Mesothelial cell of epicardium (in vitro differentiated cells): ENCODE results near the gene ZMIZ2. TPM values are rescaled to one million over a fixed set of nuclear protein-coding genes. Genes with fewer than 3 reads are reported as not detected.
"Not testable (repeated sequence)": the region's sequence is repeated elsewhere in the genome, so short reads cannot be mapped to it uniquely, and the experiment has no call there.

ENCODE experiments used
- DNase-seq, 2 experiments: peaks; one replicate each; pipeline ENCODE4 v3.0.0; 2021; ENCODE audit warnings: low spot score in 2 of 2; ENCODE audit not compliant: unreplicated experiment in 2 of 2
- H3K27ac Mint-ChIP-seq: 2 replicates; pipeline ENCODE4 v1.8.0; 2021; ENCODE audit warnings: mixed read lengths
- H3K27me3 Mint-ChIP-seq: 2 replicates; pipeline ENCODE4 v1.8.0; 2021; ENCODE audit warnings: low read depth, mixed read lengths
- H3K36me3 Mint-ChIP-seq: 2 replicates; pipeline ENCODE4 v1.8.0; 2021; ENCODE audit warnings: mixed read lengths
- H3K4me1 Mint-ChIP-seq: 2 replicates; pipeline ENCODE4 v1.8.0; 2021; ENCODE audit warnings: mixed read lengths
- H3K4me3 Mint-ChIP-seq: 2 replicates; pipeline ENCODE4 v1.8.0; 2021; ENCODE audit warnings: mild to moderate bottlenecking, moderate library complexity, mixed read lengths
- H3K9me3 Mint-ChIP-seq: 2 replicates; pipeline ENCODE4 v1.8.0; 2021; ENCODE audit warnings: mixed read lengths
- CTCF ChIP-seq: fragments of 200-600 bp; sonication (generic); IDR thresholded peaks from one replicate; pipeline ENCODE4 v1.5.0; 2021; ENCODE audit warnings: antibody characterized with exemption; ENCODE audit not compliant: unreplicated experiment
- total RNA-seq: library from RNA; stranded (reverse); gene quantifications from 3 replicates; pipeline ENCODE4 v1.2.1, GENCODE V29; 2021

The ZMIZ2 gene
- total RNA-seq, 1 donor from 2014 or later, result 164 TPM

GRCh38 chr7:44776211-44776610 is 27.6 kb downstream of the ZMIZ2 start:
- TF ChIP-seq CTCF, result no peak
- Mint-ChIP-seq H3K4me3 (no peak overlapping the region), H3K36me3 (no peaks in the 10 kb centered on the region), H3K27ac (no peak overlapping the region), H3K4me1 (peaks cover 2% of the 10 kb centered on the region), H3K27me3 (no peaks in the 10 kb centered on the region), H3K9me3 (no peaks in the 10 kb centered on the region)
- DNase-seq, result no peak

- Mint-ChIP-seq H3K9me3 (peaks cover 5% of the 10 kb centered on the region), H3K27me3 (no peaks in the 10 kb centered on the region), H3K4me1 (no peaks in the 10 kb centered on the region), H3K36me3 (no peaks in the 10 kb centered on the region), H3K4me3 (no peak overlapping the region), H3K27ac (no peak overlapping the region)
- no peak for DNase-seq
- TF ChIP-seq CTCF, result no peak
These were observed 33.8 kb downstream of the ZMIZ2 start for GRCh38 chr7:44782460-44782859.

GRCh38 chr7:44783407-44783806 is 34.8 kb downstream of the ZMIZ2 start:
- Mint-ChIP-seq H3K27ac (no peak overlapping the region), H3K27me3 (no peaks in the 10 kb centered on the region), H3K9me3 (peaks cover 5% of the 10 kb centered on the region), H3K4me1 (no peaks in the 10 kb centered on the region), H3K4me3 (no peak overlapping the region), H3K36me3 (no peaks in the 10 kb centered on the region)
- no peak for DNase-seq
- no peak for TF ChIP-seq CTCF

DNA sequence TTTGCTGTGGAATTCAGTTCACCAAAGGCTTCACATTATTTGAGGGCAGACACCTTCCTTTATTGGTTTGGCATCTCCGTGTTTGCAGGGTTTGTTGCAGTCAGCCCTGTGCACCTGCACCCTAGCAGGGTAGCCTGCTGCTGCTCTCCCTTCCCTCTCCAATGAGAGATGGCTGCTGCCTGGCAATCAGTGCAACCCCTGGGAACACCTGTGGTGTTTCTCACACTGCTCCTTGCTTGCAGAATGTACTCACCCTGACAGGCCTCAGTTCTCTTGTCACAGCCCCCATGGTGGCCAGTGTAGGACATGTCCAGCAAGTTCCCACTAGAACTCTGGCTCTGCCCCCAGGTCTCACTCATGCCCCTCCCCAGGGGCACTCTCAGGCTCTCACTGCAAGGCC is 35.7 kb downstream of the ZMIZ2 start:
- H3K27ac Mint-ChIP-seq, result no peak overlapping the region
- no peak for TF ChIP-seq CTCF
- no peak for DNase-seq

DNA sequence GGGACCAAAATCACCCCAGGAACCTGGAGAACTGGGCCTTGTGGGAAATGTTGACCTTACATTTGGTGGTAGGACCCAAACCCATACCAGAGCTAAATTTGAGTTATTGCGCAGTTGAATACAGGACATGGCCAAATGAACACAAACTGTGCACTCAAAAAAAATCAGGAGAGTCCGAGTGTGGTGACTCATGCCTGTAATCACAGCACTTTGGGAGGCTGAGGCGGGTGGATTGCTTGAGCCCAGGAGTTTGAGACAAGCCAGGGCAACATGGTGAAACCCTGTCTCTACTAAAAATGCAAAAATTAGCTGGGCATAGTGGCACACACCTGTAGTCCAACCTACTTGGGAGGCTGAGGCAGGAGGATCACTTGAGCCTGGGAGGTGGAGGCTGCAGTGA is 36.6 kb downstream of the ZMIZ2 start:
- not testable (repeated sequence) for DNase-seq, H3K36me3 Mint-ChIP-seq, H3K4me3 Mint-ChIP-seq, H3K27me3 Mint-ChIP-seq, H3K27ac Mint-ChIP-seq, H3K9me3 Mint-ChIP-seq, H3K4me1 Mint-ChIP-seq

More for the DNA sequence above, 35.7 kb downstream of the ZMIZ2 start:
- no peaks in the 10 kb centered on the region for H3K36me3 Mint-ChIP-seq
- H3K4me3 Mint-ChIP-seq, result no peak overlapping the region
- no peaks in the 10 kb centered on the region for H3K4me1 Mint-ChIP-seq
- no peaks in the 10 kb centered on the region for H3K27me3 Mint-ChIP-seq
- H3K9me3 Mint-ChIP-seq, result peaks cover 5% of the 10 kb centered on the region

GRCh38 chr7:44787041-44787440 is 38.4 kb downstream of the ZMIZ2 start:
- no peak for TF ChIP-seq CTCF
- Mint-ChIP-seq H3K36me3 (no peaks in the 10 kb centered on the region), H3K27ac (no peak overlapping the region), H3K4me1 (peaks cover 5% of the 10 kb centered on the region), H3K4me3 (no peak overlapping the region), H3K9me3 (peaks cover 5% of the 10 kb centered on the region), H3K27me3 (no peaks in the 10 kb centered on the region)
- no peak for DNase-seq
